SIG-M5 treated with dmso at 0.1 percent for 504 hours (cell line): ENCODE data around the gene PDGFA.
A peak's percentile ranks its signal among the peaks of the same experiment; 100 is the strongest.

Experiments
- DNase-seq: peaks from one replicate; lab custom pipeline; 2025; ENCODE audit not compliant: unreplicated experiment; lab: John Stamatoyannopoulos, UW

Gene PDGFA

DNA sequence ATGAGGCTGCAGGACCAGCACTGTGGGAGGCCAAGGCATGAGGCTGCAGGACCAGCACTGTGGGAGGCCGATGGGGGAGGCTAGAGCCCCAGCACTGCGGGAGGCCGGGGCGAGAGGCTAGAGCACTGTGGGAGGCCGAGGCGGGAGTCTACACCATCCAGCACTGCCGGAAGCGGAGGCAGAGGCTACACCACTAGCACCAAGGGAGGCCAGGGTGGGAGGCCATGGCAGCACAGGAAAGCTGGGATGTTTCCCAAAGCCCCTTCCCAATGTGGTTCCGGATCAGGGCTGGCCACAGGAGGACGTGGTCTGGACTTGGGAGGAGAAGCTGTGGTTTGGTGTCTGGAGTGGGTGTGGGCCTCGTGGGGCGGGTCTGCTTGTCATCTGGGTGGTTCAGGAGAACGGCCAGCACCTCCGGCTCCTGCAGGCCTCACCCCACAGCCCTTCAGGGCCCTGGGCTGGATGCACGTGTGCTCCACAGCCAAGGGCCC is 43.6 kb downstream of the PDGFA start:
- DNase-seq = no peak

DNA sequence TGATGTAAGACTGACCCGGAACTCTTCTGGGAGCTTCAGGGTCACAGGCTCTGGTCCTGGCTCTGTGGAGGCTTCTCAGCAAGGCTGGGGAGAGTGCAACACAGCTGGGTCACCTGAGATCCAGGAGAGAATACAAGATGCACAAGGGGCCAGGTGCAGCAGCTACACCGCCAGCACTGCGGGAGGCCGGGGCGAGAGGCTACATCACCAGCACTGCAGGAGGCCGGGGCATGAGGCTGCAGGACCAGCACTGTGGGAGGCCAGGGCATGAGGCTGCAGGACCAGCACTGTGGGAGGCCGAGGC is 44.3 kb downstream of the PDGFA start:
- DNase-seq = no peak

GRCh38 chr7:474605-475424 is 44.8 kb downstream of the PDGFA start:
- DNase-seq = no peak

DNA sequence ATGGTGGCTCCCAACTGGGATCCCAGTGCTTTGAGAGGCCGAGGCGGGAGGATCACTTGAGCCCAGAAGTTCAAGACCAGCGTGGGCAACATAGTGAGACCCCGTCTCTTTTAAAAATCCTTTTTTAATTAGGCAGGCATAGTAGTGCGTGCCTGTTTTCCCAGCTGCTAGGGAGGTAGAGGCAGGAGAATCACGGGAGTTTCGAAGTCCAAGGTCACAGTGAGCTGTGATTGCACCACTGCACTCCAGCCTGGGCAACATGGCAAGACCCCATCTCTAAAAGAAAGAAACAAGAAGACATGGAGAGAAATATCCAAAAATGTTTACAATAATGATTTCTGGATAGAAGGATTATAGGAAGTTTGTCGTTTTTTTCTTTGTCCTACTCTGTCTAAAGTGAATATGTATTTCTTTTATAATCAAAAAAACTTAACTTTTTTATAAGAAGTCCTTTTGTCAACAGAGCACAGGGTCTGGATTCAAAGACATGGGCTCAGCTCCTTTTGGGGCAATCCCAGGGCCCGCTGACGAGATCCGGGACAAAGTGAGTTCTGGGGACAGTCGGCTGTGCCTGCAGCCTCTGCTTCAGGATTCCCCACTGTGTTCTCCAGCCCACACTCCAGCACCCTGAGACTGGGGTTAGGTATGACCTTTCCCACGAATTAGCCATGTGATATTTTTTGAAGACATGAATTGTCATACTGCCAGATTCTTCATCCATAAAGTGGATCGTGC is 45.6 kb downstream of the PDGFA start:
- no peak for DNase-seq

GRCh38 chr7:473211-473734 is 46.4 kb downstream of the PDGFA start:
- DNase-seq = no peak

- DNase-seq = no peak
These were observed 47.0 kb downstream of the PDGFA start for GRCh38 chr7:472640-472957.

GRCh38 chr7:471866-472639 is 47.6 kb downstream of the PDGFA start:
- DNase-seq = no peak

- DNase-seq = no peak
These were observed 48.3 kb downstream of the PDGFA start for GRCh38 chr7:471191-471865.

- DNase-seq = no peak
These were observed 50.1 kb downstream of the PDGFA start for GRCh38 chr7:469563-469961.

DNA sequence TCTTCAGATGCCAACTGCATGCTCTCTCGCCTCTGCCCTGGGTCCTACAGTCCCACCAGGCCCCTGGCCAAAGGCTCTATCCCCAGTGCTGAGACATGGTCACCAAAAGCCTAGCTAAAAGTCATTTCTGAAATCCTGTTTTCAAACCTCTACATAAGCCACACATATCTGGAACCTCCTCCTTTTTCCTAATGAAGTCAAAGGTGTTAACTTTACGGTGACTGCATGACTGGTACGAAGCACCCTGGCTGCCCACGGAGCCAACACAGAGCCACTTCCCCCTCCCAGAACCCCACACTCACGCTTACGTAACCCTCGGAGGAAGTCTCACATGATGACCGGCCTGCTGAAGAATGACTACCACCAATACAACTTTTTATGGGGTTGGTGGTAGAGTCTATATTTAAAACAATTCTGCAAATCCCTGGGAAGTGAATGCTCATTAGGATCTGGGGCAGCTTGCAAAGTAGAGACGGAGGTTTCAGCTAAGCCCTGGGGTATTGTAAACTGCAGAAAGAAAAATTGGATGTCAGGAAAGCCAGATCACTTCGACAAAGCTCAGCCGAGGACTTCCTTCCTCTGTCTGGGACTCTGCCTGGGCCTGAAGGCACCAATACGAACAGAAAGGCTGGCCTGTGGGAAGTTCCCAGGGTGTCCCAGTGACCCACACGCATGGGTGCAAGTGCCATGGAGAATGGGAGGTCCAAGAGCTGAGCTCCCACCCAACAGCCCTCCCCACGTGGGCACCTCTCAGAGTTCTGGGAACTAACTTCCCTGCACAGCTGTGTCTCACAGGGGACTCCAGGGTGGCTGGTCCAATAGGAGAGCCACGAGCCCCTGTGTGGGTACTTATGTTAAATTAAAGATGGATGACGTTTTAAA is 50.7 kb downstream of the PDGFA start:
- peak; percentile 69 for DNase-seq

- no peak for DNase-seq
These were observed 51.6 kb downstream of the PDGFA start for GRCh38 chr7:467856-468545.

DNA sequence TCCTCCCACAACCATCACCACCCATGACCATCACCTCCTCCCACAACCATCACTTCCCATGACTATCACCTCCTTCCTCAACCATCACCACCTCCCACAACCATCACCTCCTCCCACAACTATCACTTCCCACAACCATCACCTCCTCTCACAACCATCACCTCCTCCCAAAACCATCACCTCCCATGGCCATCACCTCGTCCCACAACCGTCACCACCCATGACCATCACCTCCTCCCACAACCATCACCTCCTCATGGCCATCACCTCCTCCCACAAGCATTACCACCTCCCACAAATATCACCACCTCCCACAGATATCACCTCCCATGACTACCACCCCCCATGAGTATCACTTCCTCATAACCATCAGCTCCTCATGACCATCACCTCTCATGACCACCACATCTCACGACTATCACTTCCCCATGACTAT is 52.2 kb downstream of the PDGFA start:
- no peak for DNase-seq

GRCh38 chr7:466465-467191 is 53.0 kb downstream of the PDGFA start:
- no peak for DNase-seq

GRCh38 chr7:465710-466400 is 53.8 kb downstream of the PDGFA start:
- no peak for DNase-seq

DNA sequence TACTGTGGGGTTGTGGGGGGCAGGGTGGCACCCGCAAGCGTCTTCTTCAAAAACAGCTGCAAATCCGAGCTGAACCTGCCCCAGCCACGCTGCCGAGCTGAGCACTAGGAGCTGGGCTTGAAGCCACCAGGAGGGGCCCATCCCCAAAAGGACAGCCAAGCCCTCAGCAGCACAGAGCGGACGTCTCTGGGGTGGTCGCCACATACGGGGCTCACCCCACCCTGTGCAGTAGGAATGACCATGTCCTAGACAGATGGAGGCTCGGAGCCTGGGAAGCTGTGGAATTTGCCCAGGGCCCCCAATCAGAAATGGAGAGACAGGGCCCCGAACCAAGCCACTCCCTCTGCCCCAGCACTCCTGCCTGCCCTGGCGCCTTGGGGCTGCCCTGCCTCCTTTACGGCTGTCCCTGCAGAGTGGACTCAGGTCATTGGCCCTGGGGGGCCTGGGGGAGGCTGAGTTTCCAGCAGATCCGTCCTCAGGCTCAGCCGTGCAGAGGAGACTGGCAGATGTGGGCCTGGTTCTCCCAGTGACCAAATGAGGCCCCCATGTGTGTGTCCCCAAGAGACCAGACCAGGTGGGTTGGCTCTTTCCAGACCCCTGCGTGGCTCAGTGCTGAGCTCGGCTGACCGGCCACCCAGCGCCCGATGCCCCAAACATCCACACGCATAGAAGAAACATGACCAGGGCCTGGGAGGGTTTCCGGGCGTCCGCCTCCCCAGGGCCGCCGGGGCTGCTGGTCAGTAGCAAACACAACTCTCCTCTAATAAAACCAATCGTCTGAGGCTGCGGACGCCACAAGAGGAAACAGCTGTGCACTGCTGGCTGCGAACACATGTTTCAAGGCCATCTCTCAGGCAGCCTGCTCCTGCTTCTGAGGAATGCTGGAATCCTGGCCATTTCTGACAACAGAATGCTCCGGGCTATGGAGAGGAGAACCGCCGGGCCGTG is 54.9 kb downstream of the PDGFA start:
- no peak for DNase-seq

GRCh38 chr7:463817-464453 is 55.7 kb downstream of the PDGFA start:
- no peak for DNase-seq

- DNase-seq = no peak
These were observed 56.3 kb downstream of the PDGFA start for GRCh38 chr7:463362-463781.
